Measurements from ENCODE around the gene ITGBL1.
A peak's percentile ranks its signal among the peaks of the same experiment; 100 is the strongest.

ITGBL1 gene

DNA sequence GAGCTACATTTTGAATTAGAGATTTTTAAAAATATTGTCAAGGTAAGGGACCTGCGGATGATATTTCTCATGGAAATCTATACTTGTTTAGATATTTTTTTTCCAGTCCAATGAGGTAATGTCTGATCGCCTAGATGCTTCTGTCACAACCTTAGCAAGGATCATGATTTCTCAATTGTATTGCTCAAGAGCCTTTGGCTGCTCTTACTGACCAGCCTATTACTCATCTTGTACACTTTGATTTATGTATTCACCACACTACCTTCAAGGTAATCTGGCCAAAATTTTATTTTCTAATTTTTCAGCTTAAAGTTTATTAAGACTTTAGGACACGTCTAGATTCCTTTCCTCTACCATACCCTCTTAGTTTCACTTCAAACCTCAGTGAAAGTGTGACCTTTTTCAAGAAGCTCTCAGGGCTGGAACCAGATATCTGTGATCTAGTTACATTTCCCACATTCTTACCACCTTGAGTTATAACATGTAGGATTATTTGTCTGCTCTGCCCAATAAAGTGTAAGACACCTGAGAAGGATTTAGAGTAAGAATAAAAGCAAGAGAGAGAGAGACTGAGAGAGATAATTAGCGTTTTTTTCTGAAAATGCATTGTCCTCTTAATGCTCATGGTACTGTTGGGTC, 197.1 kb downstream of the ITGBL1 start:
- TF ChIP-seq, protein P1, sequence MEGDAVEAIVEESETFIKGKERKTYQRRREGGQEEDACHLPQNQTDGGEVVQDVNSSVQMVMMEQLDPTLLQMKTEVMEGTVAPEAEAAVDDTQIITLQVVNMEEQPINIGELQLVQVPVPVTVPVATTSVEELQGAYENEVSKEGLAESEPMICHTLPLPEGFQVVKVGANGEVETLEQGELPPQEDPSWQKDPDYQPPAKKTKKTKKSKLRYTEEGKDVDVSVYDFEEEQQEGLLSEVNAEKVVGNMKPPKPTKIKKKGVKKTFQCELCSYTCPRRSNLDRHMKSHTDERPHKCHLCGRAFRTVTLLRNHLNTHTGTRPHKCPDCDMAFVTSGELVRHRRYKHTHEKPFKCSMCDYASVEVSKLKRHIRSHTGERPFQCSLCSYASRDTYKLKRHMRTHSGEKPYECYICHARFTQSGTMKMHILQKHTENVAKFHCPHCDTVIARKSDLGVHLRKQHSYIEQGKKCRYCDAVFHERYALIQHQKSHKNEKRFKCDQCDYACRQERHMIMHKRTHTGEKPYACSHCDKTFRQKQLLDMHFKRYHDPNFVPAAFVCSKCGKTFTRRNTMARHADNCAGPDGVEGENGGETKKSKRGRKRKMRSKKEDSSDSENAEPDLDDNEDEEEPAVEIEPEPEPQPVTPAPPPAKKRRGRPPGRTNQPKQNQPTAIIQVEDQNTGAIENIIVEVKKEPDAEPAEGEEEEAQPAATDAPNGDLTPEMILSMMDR (IDR thresholded peaks at IDR 0.05; ENCODE audit: low read depth, low read length), result no peak
- no peak overlapping the region for H3K4me3 ChIP-seq (ENCODE audit: low read depth, low read length)
- in situ Hi-C loops (cut with HindIII; ENCODE audit: low sequenced_read_pairs), result no loop called here
- DNase-seq (ENCODE audit: low read depth, low spot score), result peak; percentile 59

DNA sequence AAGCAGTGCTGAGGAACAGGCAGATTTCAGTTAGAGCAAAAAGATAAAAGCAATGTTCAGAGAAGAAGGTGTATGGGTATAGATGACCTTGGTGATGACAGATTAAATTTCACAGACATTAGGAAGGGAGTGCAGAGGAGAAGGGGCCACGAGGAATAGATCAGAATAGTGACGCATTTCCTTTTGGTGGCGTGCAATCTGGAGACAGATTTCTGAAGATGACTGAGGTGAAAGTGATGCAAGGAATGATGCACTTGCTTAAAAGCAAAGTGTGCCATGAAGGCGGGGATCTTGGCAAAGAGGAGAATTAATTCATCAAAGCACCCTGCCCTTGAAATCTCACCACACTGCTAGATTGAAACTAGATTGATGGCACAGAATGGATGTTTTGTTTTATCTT, 202.4 kb downstream of the ITGBL1 start:
- TF ChIP-seq, protein P1 (IDR thresholded peaks at IDR 0.05; ENCODE audit: low read depth, low read length), result no peak
- no peak for DNase-seq (ENCODE audit: low read depth, low spot score)
- no peak overlapping the region for H3K4me3 ChIP-seq (ENCODE audit: low read depth, low read length)
- in situ Hi-C loops (cut with HindIII; ENCODE audit: low sequenced_read_pairs), result no loop called here

DNA sequence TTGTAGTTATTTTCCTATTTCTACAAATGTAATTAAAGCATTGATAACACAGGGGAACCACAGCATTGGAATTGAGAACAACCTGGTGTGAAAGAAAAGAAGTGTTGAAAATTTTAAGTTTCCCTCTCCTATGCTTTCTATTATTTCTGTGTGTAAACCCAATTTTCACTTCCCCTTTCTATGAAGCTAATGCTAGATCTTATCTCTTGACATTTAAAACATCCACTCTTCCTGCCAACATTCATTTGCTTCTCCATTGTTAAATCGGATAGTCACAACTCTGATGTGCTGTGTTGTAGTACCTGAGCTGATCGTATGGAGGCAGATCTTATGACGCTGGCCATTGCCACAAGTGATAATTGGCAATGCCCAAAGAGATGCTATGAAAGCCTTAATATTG, 203.0 kb downstream of the ITGBL1 start:
- no peak for DNase-seq (ENCODE audit: low read depth, low spot score)
- no peak overlapping the region for H3K4me3 ChIP-seq (ENCODE audit: low read depth, low read length)
- TF ChIP-seq, protein P1 (IDR thresholded peaks at IDR 0.05; ENCODE audit: low read depth, low read length), result no peak
- in situ Hi-C loops (cut with HindIII; ENCODE audit: low sequenced_read_pairs), result no loop called here

DNA sequence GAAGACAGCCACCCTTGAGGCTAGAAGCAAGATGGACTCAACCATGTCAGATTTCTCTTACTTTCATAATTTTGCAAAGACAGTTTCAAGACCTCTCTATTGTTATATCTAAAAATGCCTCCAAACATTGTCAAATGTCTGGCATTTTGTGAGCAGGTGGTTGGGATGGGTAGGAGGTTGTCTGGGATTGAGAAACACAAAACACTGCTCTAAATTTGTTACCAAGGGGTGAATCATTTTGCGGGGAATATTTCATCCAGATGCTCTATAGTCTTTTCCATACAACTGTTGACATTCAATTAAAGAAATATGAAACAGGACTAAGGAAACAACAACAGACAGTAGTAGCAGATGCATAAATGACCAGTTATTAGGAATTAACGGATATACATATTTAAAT, 208.2 kb downstream of the ITGBL1 start:
- H3K4me3 ChIP-seq (ENCODE audit: low read depth, low read length), result no peak overlapping the region
- DNase-seq (ENCODE audit: low read depth, low spot score), result no peak
- TF ChIP-seq, protein P1 (IDR thresholded peaks at IDR 0.05; ENCODE audit: low read depth, low read length), result no peak
- in situ Hi-C loops (cut with HindIII; ENCODE audit: low sequenced_read_pairs), result no loop called here

DNA sequence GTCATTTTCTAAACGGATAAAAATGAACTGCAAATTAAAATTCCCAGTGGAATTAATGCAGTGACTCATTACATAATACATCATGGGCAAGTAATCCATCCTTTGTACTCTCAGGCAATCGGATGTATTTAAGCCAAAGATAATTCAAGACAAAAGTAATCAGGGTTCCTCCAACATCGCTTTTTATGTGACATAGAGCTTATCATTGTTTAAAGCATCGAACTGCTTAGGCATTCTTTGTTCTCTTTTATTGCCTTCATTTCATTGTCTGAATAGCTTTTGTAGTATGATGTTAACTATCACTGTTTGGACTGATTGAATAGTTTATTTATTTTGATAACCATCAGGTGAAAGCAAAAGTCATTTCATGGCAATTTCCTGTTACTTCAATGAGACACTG, 209.4 kb downstream of the ITGBL1 start:
- in situ Hi-C loops (cut with HindIII; ENCODE audit: low sequenced_read_pairs), result no loop called here
- TF ChIP-seq, protein P1 (IDR thresholded peaks at IDR 0.05; ENCODE audit: low read depth, low read length), result no peak
- no peak for DNase-seq (ENCODE audit: low read depth, low spot score)
- H3K4me3 ChIP-seq (ENCODE audit: low read depth, low read length), result no peak overlapping the region

DNA sequence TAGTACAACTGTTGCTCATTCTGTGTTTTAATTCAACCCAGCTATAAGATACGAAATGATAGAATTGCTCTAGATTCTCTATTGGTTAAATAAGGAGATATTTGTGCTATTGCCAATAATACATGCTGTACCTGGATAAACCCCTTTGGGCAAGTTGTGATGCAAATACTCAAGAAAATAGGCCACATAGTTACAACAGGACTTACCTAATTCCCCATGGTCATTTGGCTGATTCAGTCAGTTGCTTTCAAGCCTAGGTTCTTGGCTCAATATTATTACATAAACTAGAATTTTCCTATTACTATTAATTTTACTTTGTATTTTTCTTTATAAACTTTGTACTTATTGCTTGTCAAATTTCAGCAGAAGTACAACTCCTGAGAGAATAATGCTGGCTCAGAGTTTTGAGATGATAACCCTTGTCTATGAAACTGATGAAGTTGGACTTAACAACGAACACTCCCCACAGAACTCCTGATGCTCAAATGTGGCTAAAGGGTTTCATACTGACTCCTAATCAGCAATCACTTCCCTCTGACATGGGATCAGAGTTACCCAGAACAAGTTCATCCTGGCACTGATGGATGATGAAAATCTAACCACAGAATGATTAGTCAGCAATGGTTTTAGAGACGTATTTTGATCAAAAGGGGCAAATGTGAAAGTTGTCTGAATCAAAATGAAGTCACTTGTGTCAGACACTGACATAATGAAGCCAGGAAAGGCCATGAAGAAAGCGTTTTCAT, 221.1 kb downstream of the ITGBL1 start:
- in situ Hi-C loops (cut with HindIII; ENCODE audit: low sequenced_read_pairs), result no loop called here
- TF ChIP-seq, protein P1 (IDR thresholded peaks at IDR 0.05; ENCODE audit: low read depth, low read length), result no peak
- DNase-seq (ENCODE audit: low read depth, low spot score), result no peak
- no peak overlapping the region for H3K4me3 ChIP-seq (ENCODE audit: low read depth, low read length)

All from astrocyte of the spinal cord (primary cell).